GM18519 (cell line): ENCODE measurements around the gene ATG10.

ENCODE experiments used
- ATAC-seq: cut with Tn5 transposase; IDR thresholded peaks from one replicate; pipeline ENCODE4 v1.9.1; 2021; ENCODE audit warnings: mild to moderate bottlenecking, moderate library complexity; ENCODE audit not compliant: unreplicated experiment, low FRiP score

The ATG10 gene

DNA sequence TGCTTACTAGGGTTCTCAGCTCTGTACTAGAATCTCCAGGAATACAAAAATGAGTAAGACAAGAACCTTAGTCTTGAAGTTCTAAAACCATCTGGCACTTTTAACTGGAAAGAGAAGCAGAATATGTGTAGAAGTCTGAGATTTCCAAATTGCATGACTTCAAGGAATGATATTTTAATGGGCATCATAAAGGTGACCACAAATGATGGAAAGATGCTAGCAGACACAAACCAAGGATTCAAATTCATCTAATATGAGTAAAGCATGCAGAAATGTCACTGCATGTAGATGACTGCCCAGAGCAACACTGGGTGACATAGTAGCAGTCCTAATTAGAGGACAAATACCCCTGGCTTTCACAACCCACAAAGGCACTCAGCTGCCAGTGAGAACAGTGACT is 189.1 kb downstream of the ATG10 start:
- no peak for ATAC-seq

DNA sequence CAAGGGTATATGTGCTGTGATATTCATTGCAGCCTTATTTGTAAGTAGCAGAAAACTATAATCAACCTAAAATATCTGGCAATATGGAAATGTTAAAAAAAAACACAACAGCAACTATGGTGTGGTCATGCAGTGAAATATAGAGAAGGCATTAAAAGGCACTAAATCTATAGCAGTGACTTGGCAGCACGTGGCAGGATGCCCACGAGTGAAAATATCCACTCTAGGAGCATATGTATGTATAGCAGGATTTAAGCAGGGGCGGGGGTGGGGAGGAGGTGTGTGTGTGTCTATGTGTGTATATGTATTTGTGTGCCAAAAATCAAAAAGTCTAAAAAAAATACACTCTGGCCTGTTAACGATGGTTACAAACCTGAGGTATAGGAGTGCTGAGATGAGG is 190.8 kb downstream of the ATG10 start:
- no peak for ATAC-seq

DNA sequence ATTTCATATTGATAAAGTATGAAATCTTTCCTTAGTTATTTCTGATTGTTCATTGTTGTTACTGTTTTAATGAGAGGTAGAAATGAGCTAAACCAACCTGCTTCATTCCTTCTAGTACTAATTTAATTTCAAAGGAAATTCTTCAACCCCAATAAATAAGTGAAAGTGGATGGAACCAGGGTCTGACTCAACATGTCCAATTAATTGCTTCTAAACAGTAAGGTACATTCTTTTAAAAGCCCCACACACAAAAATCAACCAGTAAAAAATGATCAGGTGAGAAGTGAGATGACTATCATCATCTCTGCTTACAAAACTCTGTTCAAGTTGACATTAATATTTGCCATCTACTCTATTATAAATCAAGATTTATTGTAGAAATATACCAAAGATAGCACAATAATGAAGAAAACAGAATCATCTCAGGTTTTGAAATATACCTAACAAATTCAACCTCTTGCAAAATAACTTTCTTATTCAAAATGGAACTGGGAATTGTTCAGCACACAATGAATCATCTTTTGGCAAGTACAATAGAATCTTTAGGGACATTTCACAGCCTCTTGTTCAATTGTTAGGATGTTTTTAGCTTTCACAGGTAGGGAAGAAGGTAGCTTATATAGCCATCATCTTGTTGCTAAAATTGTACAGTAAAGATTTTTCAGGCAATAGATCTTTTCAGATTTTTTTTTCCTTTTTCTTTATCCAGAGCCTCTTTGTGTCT is 191.8 kb downstream of the ATG10 start:
- ATAC-seq = no peak

DNA sequence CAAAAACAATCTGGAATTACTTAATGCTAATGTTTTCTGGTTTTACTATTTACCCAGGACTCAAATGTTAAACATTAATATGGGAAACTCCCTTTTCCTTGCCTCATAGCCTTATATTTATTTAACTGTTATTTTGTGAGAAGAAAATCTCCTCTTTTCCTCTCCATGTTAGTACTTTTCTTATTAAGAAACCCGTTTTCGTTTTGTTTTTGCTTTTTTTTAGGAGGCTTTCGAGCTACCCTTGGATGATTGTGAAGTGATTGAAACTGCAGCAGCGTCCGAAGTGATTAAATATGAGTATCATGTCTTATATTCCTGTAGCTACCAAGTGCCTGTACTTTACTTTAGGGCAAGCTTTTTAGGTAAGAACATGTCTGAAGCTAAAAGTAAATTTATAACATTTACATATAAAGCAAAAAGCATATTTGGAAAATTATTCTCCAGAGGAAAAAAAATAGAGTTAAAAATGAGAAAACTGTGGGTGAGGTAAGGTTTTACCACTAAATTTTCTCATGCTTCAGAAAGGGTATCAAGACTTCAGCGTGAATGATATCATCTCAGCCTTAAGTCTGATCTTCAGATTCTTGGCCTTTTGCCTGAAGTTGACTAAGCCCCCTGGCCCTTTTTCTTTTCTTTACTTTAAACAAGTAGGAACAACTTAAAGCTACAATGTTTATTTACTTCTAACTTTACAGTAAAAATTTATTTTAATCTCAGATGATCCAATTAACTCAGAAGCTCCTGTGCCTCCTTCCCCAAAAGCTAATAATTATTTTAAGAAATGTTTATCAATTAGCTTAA is 192.6 kb downstream of the ATG10 start:
- ATAC-seq = no peak

DNA sequence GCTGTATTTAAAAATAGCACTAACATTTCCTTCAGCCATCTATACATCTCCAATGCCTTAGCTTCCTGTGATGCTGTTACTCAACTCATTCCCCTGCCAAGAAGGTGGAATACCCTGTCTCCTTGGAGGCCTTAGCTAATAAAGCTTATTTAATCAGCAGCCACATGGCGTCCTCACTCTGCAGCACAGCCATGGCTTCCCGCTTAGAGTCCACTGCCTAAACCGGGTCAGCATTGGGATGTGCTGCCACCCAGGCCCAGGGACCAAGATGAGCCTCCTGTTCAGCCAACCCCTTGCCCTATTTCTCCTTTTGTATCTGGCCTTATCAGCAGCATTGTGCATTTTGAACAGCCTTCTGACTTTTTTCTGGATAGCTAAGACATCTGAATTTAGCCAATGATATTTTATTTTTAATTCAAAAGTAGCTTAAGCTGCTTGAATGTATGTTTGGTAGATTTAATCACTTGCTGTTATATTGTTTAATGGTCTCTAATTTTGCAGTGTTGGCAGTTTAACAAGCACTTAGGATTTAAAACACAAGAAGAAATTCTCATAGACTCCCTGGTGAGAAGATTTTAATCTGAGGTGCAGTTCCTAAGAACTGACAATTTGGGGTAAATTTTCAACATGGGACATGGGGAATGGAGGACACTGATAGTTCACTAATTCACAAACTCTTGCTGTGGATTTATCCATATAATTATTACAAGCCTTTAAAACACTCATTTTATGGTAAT is 193.3 kb downstream of the ATG10 start:
- no peak for ATAC-seq

DNA sequence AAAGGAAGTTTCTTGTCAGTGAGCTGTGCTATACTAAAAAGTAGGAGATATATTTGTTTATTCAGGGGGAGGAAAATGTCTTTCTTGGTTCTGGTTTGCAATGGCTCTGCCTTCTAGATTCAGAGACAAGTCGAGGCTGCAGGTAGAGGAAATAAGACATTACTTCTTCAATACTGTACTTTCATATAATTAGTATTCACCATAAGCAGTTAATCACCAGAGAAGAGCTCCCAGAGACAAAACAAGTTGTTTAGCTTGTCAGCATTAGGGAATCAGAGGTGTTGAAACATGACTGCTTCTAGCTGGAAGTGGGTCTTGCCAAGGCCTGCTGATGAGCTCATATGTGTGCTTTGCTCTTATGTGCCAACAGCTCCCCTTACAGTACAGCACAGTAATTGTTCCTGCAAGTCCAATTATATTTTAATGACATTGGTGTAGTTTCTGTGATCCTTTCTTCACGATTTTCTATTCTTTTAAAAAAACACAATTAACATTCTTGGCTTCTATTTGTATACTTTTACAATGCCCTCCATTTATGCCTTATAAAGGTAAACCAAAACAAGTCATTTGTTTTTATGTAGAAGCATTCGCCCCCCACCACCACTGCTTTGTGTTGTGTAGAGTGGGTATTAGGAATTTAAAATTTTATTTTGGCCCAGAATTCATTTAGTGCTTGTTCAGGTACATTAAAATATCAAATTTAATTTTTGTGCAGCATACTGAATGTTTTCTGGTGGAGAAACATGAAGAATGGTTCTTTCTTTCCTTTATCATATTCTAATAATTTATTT is 194.1 kb downstream of the ATG10 start:
- peak; percentile 83 for ATAC-seq

DNA sequence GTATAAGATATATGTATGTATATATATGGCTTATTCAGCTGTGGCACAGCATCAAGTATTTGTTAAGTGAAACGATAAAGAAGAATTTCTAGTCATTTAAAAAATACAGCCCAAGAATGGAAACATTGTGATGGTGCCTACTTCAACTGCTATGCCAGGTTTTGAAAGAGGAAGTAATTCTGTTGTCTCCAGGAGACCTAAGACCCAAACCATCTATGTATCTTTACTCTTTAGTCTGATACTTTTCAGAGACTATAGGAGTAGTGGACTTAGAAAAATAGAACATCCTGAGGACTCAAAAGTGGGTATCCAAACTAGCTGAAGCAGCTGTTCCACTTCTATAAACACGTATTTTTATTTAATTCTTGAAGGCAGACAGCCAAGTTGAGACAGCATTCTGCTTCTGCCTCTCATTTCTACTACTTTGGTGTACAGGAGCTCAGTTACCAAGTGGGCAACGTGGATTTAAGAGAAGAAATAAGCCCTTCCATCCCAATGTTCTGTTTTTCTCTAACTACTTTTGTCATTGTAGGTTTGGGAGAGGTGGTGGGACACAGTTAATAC is 195.6 kb downstream of the ATG10 start:
- no peak for ATAC-seq

DNA sequence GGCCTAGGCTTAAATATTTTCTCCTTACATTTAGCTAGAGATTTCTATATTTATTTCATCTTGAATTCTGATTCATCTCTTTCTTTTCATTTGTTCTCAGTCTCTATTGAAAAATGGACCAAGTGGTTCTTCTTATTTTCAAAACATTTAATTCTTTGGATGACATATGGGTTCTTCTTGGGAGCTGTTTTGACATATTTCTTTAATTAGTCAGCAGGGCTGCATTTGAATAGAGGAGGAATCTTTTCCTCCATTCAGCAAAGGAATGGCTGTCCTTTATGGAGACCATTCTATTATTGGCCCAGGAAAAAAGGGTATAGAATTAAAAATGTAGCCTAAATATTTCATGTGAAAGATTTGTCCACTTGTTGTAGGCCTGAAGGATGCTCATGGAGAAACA is 196.5 kb downstream of the ATG10 start:
- no peak for ATAC-seq

DNA sequence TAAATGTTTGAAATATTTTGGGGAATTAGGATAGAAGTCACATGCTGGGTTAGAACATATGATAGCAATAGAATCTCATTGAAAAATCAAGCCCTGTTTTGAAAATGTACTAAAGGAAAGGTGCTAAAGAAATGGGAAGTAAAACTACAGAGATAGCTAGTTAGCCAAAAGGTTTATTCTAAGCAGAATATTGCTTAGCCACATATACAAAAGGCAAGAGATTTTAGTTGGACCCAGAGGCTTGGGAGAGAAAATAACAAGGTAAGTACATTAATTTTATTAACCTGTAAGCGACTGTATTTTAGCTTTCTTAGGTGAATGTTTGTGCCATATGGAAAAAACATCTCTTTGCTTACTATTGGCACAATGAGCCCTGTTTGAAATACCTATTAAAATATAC is 198.1 kb downstream of the ATG10 start:
- ATAC-seq = no peak

DNA sequence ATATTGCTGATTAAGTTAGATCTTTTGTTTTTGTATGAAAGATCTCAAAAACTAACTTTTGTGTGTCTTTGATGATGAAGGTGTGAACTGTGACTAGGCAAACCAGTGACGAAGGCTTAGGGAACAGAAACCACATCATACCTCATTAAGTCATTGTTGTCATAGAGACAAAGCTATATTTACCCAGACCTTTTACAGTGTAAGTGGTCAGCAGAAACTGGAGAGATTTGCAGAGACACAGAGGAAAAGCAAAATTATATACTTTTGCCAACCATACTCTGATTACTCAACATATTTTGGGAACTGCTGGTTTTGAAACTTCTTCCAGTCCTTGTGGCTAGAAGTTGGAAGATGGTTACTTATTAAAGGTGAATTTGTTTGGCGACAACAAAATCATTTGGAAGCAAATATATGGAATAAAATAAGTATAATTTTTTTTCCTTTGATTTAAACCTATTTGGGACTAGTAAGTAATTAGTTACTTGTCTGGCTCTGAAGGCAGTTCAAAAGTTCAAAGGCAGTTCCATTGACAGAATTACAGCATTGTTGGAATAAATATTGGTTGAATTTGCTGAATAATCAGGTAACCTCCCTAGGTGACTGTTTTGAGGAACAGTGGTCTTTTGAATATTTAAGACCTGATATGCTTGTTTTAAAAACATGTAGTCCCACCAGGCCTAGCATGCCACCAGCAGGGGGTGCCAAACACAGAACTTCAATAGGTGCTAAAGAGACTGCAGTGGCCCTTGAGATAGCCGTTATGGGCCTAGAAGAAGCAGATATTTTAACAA is 202.5 kb downstream of the ATG10 start:
- peak; percentile 98 for ATAC-seq

DNA sequence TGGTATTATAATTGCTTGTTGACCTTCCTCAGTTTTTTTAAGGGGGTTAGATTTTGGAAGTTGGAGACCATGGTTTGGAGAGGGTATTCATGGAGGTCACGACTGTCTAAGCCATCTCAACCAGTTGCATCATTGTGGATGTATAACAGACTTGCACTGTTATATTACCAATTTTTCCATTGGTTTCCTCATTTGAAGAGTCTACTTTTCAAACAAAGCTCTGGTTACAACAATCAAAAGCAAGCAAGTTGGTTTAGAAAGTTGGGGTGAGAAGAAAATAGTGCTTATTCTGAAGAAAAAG is 203.0 kb downstream of the ATG10 start:
- ATAC-seq = no peak

DNA sequence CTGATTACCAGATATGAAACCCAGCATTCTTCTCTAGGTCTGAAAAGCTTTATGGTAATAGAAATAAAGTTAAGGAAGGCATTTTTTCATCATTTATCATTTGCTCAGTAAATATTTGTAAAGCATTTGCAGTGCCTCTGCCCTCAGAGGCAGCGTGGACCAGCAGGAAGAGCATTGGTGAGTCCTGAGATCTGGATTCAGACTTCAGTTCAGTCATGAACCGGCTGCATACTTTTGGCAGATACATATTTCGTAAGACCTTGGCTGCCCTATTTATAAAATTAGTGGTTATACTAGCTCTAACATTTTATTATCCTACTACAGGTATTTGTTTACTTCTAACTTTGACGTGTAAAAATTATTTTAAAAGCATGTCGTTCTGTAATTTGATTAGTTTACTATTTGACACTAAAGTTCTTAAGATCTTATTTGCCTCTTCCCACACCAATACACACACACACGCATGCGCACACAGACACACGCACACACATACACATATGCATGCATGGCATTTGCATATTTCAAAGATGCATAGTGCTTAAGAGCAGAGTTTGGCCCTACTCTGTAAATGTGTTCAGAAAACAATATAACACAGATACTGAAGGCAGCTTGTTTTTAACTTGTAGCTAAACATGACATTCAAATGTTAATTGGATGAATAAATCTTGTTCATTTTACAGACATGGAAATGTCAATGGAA is 204.4 kb downstream of the ATG10 start:
- ATAC-seq = no peak

DNA sequence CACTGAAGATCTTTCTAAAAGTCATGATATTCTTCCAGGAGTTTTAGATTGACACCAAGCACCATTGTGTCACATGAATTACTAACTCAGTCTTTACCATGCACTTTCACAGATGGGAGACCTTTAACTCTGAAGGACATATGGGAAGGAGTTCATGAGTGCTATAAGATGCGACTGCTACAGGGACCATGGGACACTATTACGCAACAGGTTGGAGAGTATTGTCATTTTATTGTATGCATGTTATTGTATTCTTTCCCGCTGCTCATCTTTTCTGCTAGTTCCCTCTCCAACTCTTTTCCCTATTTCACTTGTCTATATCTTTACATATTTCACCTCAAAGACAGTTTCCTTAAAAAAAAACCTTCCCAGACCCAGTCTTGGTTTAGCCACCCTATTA is 206.6 kb downstream of the ATG10 start:
- ATAC-seq = no peak

DNA sequence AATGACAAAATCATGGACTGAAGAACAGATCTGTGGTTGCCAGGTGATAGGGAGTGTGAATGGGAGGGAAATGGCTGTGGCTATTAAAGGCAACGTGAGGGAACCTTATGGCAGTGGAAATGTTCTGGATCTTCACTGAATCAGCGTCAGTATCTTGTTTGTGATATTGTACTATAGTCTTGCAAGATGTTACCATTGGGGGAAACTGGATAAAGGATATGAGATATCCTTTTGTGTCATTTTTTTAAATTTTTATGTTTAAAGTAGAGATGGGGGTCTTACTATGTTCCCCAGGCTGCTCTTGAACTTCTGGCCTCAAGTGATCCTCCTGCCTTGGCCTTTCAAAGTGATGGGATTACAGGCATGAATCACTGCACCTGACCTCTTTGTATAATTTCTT is 210.8 kb downstream of the ATG10 start:
- ATAC-seq = no peak

DNA sequence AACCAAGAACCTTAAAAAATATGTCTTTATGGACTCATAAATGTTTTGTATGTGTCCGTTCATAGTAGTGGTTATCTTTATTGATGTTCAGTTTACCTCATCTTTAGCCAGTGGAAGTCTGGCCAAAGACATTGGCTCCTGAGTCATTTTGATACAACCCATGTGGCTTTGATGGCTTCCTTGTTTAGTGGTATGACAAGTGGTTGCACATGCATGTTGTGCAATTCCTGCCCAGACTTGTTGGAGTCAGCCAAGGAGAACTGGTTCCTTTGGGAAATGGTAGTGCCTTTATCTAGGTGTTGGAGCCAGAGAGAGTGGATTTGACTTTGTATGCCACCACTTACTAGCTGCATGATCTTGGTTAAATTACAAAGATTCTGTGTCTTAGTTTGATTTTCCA is 212.0 kb downstream of the ATG10 start:
- ATAC-seq = no peak

DNA sequence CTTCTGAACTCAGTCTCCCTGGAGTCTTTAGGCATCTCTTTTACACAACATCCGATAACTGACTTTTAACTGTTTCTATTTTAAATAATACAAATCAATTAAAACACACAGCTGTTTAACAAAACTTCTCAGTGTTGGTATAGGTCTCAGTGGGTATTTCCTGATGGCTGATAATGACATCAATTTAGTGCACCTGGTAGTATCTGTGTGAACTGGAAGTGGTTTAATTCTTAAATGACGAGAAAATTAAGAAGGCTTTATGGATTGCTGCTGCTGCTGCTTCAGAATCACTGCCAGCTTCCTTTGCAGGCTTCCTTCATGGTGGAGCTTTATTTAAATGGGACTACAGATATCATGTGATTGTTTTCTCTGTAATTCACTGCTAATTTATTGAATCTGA is 214.0 kb downstream of the ATG10 start:
- no peak for ATAC-seq

DNA sequence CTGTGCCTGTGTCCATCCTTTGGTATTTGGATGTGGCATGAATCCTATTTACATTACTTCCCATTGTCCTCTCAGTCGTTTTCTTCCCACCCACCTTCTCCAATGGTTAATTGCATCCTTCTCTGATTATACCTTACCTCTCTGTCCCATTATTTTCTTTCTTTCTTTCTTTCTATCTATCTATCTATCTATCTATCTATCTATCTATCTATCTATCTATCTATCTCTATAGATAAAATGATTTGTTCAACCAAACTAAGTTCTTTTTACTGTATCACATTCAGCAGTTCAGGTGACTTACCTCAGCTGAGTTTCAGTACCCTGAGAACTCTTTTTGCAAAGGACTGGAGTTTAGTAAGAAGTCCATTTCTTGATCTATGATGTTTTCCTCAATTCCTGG is 225.7 kb downstream of the ATG10 start:
- ATAC-seq = no peak

DNA sequence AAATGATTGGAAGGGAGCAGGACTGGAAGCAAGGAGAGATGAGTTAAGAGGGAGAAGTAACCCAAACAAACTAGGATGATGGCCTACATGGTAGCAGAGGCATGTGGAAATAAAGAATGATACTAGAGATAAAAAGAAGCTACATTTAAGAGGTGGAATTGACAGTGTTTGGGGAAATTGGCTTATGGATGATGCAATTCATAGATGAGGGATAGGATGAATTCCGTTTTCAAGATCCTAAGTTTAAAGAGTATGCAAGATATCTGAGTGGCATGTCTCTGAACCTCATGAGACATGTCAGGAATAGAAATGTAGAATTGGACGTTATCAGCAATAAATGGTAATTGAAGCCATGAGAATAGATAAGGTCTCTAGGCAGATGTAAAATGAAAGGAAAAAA is 232.7 kb downstream of the ATG10 start:
- ATAC-seq = no peak

DNA sequence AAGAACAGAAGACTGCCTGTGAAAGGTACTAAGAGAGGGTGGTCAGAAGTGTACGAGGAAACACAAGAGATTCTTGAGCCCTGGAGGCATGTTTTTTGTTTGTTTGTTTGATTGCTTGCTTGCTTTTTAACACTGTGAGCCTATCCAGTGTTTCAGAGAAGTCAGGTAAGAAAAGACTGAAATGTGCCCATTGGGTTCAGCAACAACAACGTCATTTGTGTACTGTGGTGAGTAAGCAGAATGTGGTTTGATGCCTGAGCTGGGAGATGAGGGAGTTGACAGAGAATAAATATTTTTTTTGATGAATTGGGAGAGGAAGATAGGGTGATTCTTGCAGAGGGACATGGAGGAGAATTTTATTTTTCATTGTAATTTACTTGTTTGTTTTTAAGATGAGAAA is 233.2 kb downstream of the ATG10 start:
- no peak for ATAC-seq
